Heart left ventricle (tissue), 16 donors: ENCODE results near the gene AMBN. TPM values are rescaled to one million over a fixed set of nuclear protein-coding genes. Genes with fewer than 3 reads are reported as not detected.

Experiments
- ATAC-seq, 4 donors: fragments of 200-7000 bp; cut with Tn5 transposase; one replicate each; pipeline ENCODE4 v1.9.1; 2020 to 2022; ENCODE audit warnings: moderate library complexity in 4 of 4, mild to moderate bottlenecking in 3 of 4, moderate number of reproducible peaks in 1 of 4
- DNase-seq, 5 donors: peaks; one replicate each; pipeline ENCODE4 v3.0.0-alpha.2; 2020
- H3K27ac ChIP-seq, 12 donors: fragments of 200-600 bp; sonication (generic) in 4 of 12; one replicate each; pipeline versions ENCODE4 v1.5.0 to v1.8.0; 2016 to 2022; ENCODE audit warnings: mild to moderate bottlenecking in 2 of 12
- H3K27me3 ChIP-seq, 9 donors: fragments of 200-600 bp; sonication (generic) in 2 of 9; one replicate each; pipeline versions ENCODE4 v1.5.1 to v1.8.0; 2016 to 2022; ENCODE audit warnings: mild to moderate bottlenecking in 3 of 9
- H3K36me3 ChIP-seq, 9 donors: fragments of 200-600 bp; sonication (generic) in 2 of 9; one replicate each; pipeline versions ENCODE4 v1.5.0 to v1.8.0; 2018 to 2022; ENCODE audit warnings: mild to moderate bottlenecking in 2 of 9
- H3K4me1 ChIP-seq, 12 donors: fragments of 200-600 bp; sonication (generic) in 4 of 12; one replicate each; pipeline versions ENCODE4 v1.5.0 to v1.8.0; 2016 to 2022; ENCODE audit warnings: mild to moderate bottlenecking in 3 of 12
- H3K4me3 ChIP-seq, 12 donors: fragments of 200-600 bp; sonication (generic) in 4 of 12; one replicate each; pipeline versions ENCODE4 v1.5.0 to v1.8.0; 2017 to 2022; ENCODE audit warnings: mild to moderate bottlenecking in 9 of 12, moderate library complexity in 4 of 12
- H3K9me3 ChIP-seq, 12 donors: fragments of 200-600 bp; sonication (generic) in 4 of 12; one replicate each; pipeline versions ENCODE4 v1.5.0 to v1.8.0; 2016 to 2022; ENCODE audit warnings: mild to moderate bottlenecking in 1 of 12
- CTCF ChIP-seq, 12 donors: fragments of 200-600 bp; sonication (generic) in 4 of 12; IDR thresholded peaks; one replicate each; pipeline versions ENCODE4 v1.5.0 to v1.8.0; 2018 to 2022; ENCODE audit warnings: antibody characterized with exemption in 12 of 12, mild to moderate bottlenecking in 5 of 12
- POLR2A ChIP-seq, 2 donors: fragments of 450-650 bp; IDR thresholded peaks; one replicate each; pipeline ENCODE4 v1.6.1; 2017; ENCODE audit warnings: antibody characterized with exemption in 2 of 2, mild to moderate bottlenecking in 2 of 2, moderate library complexity in 2 of 2
- WGBS, 4 donors: extraction: QIAGEN DNeasy Blood & Tissue Kit in 2 of 4; methylation state at CpG; one replicate each; pipeline versions ENCODE4 v1.1.5 to v1.1.7; 2013 to 2018; 5-methylcytosine and 5-hydroxymethylcytosine counted together
- intact Hi-C, 10 donors: fragments of 100-400 bp; cut with DNase I; formaldehyde crosslinking; loops; one replicate each; pipeline versions ENCODE4 v1.11.1 to v1.14.2; 2022
- polyA plus RNA-seq, 2 donors: library from polyadenylated mRNA; stranded (reverse); fragments of 200-250 nt; gene quantifications; one replicate each; pipeline ENCODE4 v1.2.3, GENCODE V29; 2013
- total RNA-seq, 9 donors: library from RNA; depleted of rRNA in 2 of 9; stranded (reverse); fragments of >200 nt in 2 of 9; fragmentation: NEBNext Ultra II Directional in 3 of 9; extraction: Animal tissue kit (Norgen Biotek cat#: 25700) in 3 of 9; gene quantifications; one replicate each; pipeline versions ENCODE4 v1.1.0 to v1.2.4, GENCODE V29; 2016 to 2023
- donor health status: ischemic (EF 13 %, LVEDD 7.1; RV severe dilation, severe dysfunction).
- donor health status: healthy with polysubstance abuse.
- donor health status: DM: no; HTN: yes; CAD: no.
- donor health status: DM: no; HTN: no; CAD: no.
- donor health status: ischemic (EF 25% LVEDD 6.9; RV normal size, moderate dysfunction).
- donor health status: ischemic (EF 25% LVEDD 5.7; RV mildly dilated, moderate dysfunction).
- donor health status: healthy.
- donor health status: DM: yes; HTN: yes; CAD: no.
- donor health status: ischemic (EF 35%, LVEDD 5.7; RV mildly dilated, moderate dysfunction).
- donor health status: nonischemic (EF 11% LVEDD 7.7; RV severe dilation, severe dysfunction).
- donor health status: DM: yes; HTN: yes; CAD: no.
- donor health status: PGD.
- donor health status: ischemic (EF 29% LVEDD 5.4; RV normal size, mild dysfunction).
- donor health status: nonischemic (EF 23%, LVEDD 6.1; RV moderate dilation, normal function).

AMBN gene
- total and polyA plus RNA-seq, 11 donors: not detected

- DNase-seq (peak in 1 of 5 donors; percentile 10), ATAC-seq (no peak)
- no peaks in the 10 kb centered on the region for H3K36me3 ChIP-seq
- no peak overlapping the region for H3K4me3 ChIP-seq
- H3K4me1 ChIP-seq: peaks cover 0 to 5% (median 0%) of the 10 kb centered on the region in 12 donors
- H3K27ac ChIP-seq: no peak overlapping the region
- TF ChIP-seq CTCF (IDR thresholded peaks at IDR 0.05): peak in 11 of 12 donors; percentile 36 to 75 (median 54)
- TF ChIP-seq POLR2A (IDR thresholded peaks at IDR 0.05): no peak
- no peaks in the 10 kb centered on the region for H3K27me3 ChIP-seq
- H3K9me3 ChIP-seq: peaks cover 0 to 4% (median 0%) of the 10 kb centered on the region in 12 donors
- intact Hi-C loops: no loop called here
- 19 to 27% (median 25%) methylated on average over 2 of the region's 2 CpGs for WGBS, 4 donors
Measured at GRCh38 chr4:70559211-70559830, 32.7 kb upstream of the AMBN start.

- Histone ChIP-seq H3K36me3 (no peaks in the 10 kb centered on the region), H3K27me3 (no peaks in the 10 kb centered on the region), H3K9me3 (peaks cover 0 to 4% (median 0%) of the 10 kb centered on the region in 12 donors), H3K4me3 (no peak overlapping the region), H3K27ac (no peak overlapping the region), H3K4me1 (peaks cover 0 to 5% (median 0%) of the 10 kb centered on the region in 12 donors)
- 79 to 92% (median 89%) methylated on average over 1 of the region's 1 CpG for WGBS, 4 donors
- DNase-seq: no peak
- TF ChIP-seq POLR2A (IDR thresholded peaks at IDR 0.05) (no peak), CTCF (IDR thresholded peaks at IDR 0.05) (no peak)
- intact Hi-C loops: no loop called here
- ATAC-seq: no peak
Measured at GRCh38 chr4:70559924-70560323, 32.1 kb upstream of the AMBN start.

- intact Hi-C loops: no loop called here
- Histone ChIP-seq H3K27me3 (no peaks in the 10 kb centered on the region), H3K9me3 (peaks cover 0 to 6% (median 0%) of the 10 kb centered on the region in 12 donors), H3K27ac (no peak overlapping the region), H3K4me1 (no peaks in the 10 kb centered on the region), H3K4me3 (no peak overlapping the region), H3K36me3 (no peaks in the 10 kb centered on the region)
- ATAC-seq (no peak), DNase-seq (no peak)
- WGBS, 4 donors: 82 to 88% (median 85%) methylated on average over 8 of the region's 8 CpGs
- TF ChIP-seq POLR2A (IDR thresholded peaks at IDR 0.05): no peak
- TF ChIP-seq CTCF (IDR thresholded peaks at IDR 0.05): no peak
Measured at GRCh38 chr4:70564033-70564432, 28.0 kb upstream of the AMBN start.

- peaks cover 0 to 5% (median 0%) of the 10 kb centered on the region in 9 donors for H3K27me3 ChIP-seq
- DNase-seq (no peak), ATAC-seq (no peak)
- TF ChIP-seq POLR2A (IDR thresholded peaks at IDR 0.05) (no peak), CTCF (IDR thresholded peaks at IDR 0.05) (no peak)
- H3K27ac ChIP-seq: no peak overlapping the region
- H3K4me3 ChIP-seq: no peak overlapping the region
- H3K36me3 ChIP-seq: no peaks in the 10 kb centered on the region
- WGBS, 4 donors: 75 to 84% (median 77%) methylated on average over 2 of the region's 2 CpGs
- H3K4me1 ChIP-seq: no peaks in the 10 kb centered on the region
- intact Hi-C loops: no loop called here
- H3K9me3 ChIP-seq: peaks cover 0 to 8% (median 0%) of the 10 kb centered on the region in 12 donors
Measured at GRCh38 chr4:70570796-70571195, 21.3 kb upstream of the AMBN start.
